ENCODE measurements around the gene GRM5. TPM values are rescaled to one million over a fixed set of nuclear protein-coding genes. Genes with fewer than 3 reads are reported as not detected.
A peak's percentile ranks its signal among the peaks of the same experiment; 100 is the strongest.

The GRM5 gene
- total and polyA plus RNA-seq, 2 donors (not counting 1 experiment from before 2014, with no cell fraction given) = not detected

GRCh38 chr11:88511006-88511405, 554.8 kb downstream of the GRM5 start:
- Histone ChIP-seq H4K20me1 (ENCODE audit: control insufficient read depth, insufficient read depth, low read length, poor library complexity, severe bottlenecking) (no peaks in the 10 kb centered on the region), H3K4me3 (ENCODE audit: control extremely low read depth in 1 of 5, extremely low read depth in 1 of 5, insufficient read depth in 1 of 5, low read depth in 2 of 5, low read length in 4 of 5) (no peak overlapping the region), H3K9ac (ENCODE audit: low read length) (no peak overlapping the region), H2AFZ (ENCODE audit: insufficient read depth, low read depth, low read length, poor library complexity, severe bottlenecking) (no peak overlapping the region), H3K27me3 (replicated peaks in 1 of 4; ENCODE audit: control extremely low read depth in 1 of 4, control insufficient read depth in 3 of 4, insufficient read depth in 4 of 4, low read length in 3 of 4) (peaks cover 0 to 25% (median 11%) of the 10 kb centered on the region in 4 experiments), H3K27ac (ENCODE audit: low read length in 2 of 2) (no peak overlapping the region), H3K9me3 (ENCODE audit: control extremely low read depth in 1 of 3, control insufficient read depth in 2 of 3, insufficient read depth in 1 of 3, low read length in 2 of 3) (no peaks in the 10 kb centered on the region), H3K4me2 (replicated peaks; ENCODE audit: low read depth, low read length, poor library complexity, severe bottlenecking) (no peak overlapping the region), H3K79me2 (ENCODE audit: control insufficient read depth, insufficient read depth, low read length) (no peaks in the 10 kb centered on the region), H3K4me1 (ENCODE audit: control insufficient read depth in 2 of 2, insufficient read depth in 2 of 2, low read length in 2 of 2) (no peaks in the 10 kb centered on the region), H3K36me3 (replicated peaks in 1 of 2; ENCODE audit: control extremely low read depth in 1 of 2, control insufficient read depth in 1 of 2, extremely low read depth in 1 of 2, insufficient read depth in 2 of 2, low read length in 1 of 2) (no peaks in the 10 kb centered on the region)
- peaks cover 50% of the 10 kb centered on the region for H3K27me3 Mint-ChIP-seq
- H3K27ac Mint-ChIP-seq = no peak overlapping the region
- no peak for TF ChIP-seq CTCF (IDR thresholded peaks at IDR 0.05)
- TF ChIP-seq EZH2 (IDR thresholded peaks at IDR 0.05; ENCODE audit: borderline replicate concordance, insufficient read depth, low read depth, low read length, poor library complexity, severe bottlenecking) = no peak
- intact Hi-C loops (cut with micrococcal nuclease) = no loop called here
- WGBS (ENCODE audit: insufficient coverage) = 80% methylated on average over 1 of the region's 1 CpG
- ATAC-seq (ENCODE audit: low read depth) (no peak), DNase-seq (no peak)
- CTCF ChIA-PET = no interaction called here
- H3K4me3 Mint-ChIP-seq = no peak overlapping the region
- H3K4me1 Mint-ChIP-seq = peaks cover 6% of the 10 kb centered on the region
- POLR2A ChIA-PET = no interaction called here
- no peaks in the 10 kb centered on the region for H3K9me3 Mint-ChIP-seq (ENCODE audit: insufficient read depth)

- no peak for ATAC-seq (ENCODE audit: low read depth)
- CTCF ChIA-PET = no interaction called here
- no peaks in the 10 kb centered on the region for H3K9me3 Mint-ChIP-seq (ENCODE audit: insufficient read depth)
- Histone ChIP-seq H3K4me3 (ENCODE audit: control extremely low read depth in 1 of 5, extremely low read depth in 1 of 5, insufficient read depth in 1 of 5, low read depth in 2 of 5, low read length in 4 of 5) (no peak overlapping the region), H3K27me3 (replicated peaks in 1 of 4; ENCODE audit: control extremely low read depth in 1 of 4, control insufficient read depth in 3 of 4, insufficient read depth in 4 of 4, low read length in 3 of 4) (peaks cover 0 to 25% (median 11%) of the 10 kb centered on the region in 4 experiments), H2AFZ (ENCODE audit: insufficient read depth, low read depth, low read length, poor library complexity, severe bottlenecking) (no peak overlapping the region), H3K79me2 (ENCODE audit: control insufficient read depth, insufficient read depth, low read length) (no peaks in the 10 kb centered on the region), H3K4me1 (ENCODE audit: control insufficient read depth in 2 of 2, insufficient read depth in 2 of 2, low read length in 2 of 2) (no peaks in the 10 kb centered on the region), H3K4me2 (replicated peaks; ENCODE audit: low read depth, low read length, poor library complexity, severe bottlenecking) (no peak overlapping the region), H4K20me1 (ENCODE audit: control insufficient read depth, insufficient read depth, low read length, poor library complexity, severe bottlenecking) (no peaks in the 10 kb centered on the region), H3K9ac (ENCODE audit: low read length) (no peak overlapping the region), H3K9me3 (ENCODE audit: control extremely low read depth in 1 of 3, control insufficient read depth in 2 of 3, insufficient read depth in 1 of 3, low read length in 2 of 3) (no peaks in the 10 kb centered on the region), H3K36me3 (replicated peaks in 1 of 2; ENCODE audit: control extremely low read depth in 1 of 2, control insufficient read depth in 1 of 2, extremely low read depth in 1 of 2, insufficient read depth in 2 of 2, low read length in 1 of 2) (no peaks in the 10 kb centered on the region), H3K27ac (ENCODE audit: low read length in 2 of 2) (no peak overlapping the region)
- no peak for DNase-seq
- POLR2A ChIA-PET = no interaction called here
- TF ChIP-seq EZH2 (IDR thresholded peaks at IDR 0.05; ENCODE audit: borderline replicate concordance, insufficient read depth, low read depth, low read length, poor library complexity, severe bottlenecking) = no peak
- no peak for TF ChIP-seq CTCF (IDR thresholded peaks at IDR 0.05)
- no peak overlapping the region for H3K27ac Mint-ChIP-seq
- intact Hi-C loops (cut with micrococcal nuclease) = no loop called here
- H3K4me1 Mint-ChIP-seq = peaks cover 6% of the 10 kb centered on the region
- peaks cover 48% of the 10 kb centered on the region for H3K27me3 Mint-ChIP-seq
- H3K4me3 Mint-ChIP-seq = peak overlapping the region; percentile 13
- WGBS (ENCODE audit: insufficient coverage) = 11% methylated on average over 83 of the region's 84 CpGs
Observed at GRCh38 chr11:88508759-88509581, 556.8 kb downstream of the GRM5 start.
